Heart right ventricle (tissue), 16 donors: ENCODE measurements around the gene GGT7. TPM values are rescaled to one million over a fixed set of nuclear protein-coding genes. Genes with fewer than 3 reads are reported as not detected.
"Not testable (repeated sequence)": the region's sequence is repeated elsewhere in the genome, so short reads cannot be mapped to it uniquely, and the experiment has no call there.

ENCODE experiments used
- ATAC-seq, 8 donors: fragments of 200-7000 bp; cut with Tn5 transposase; one replicate each; pipeline ENCODE4 v1.9.1; 2020; ENCODE audit warnings: mild to moderate bottlenecking in 8 of 8, moderate library complexity in 8 of 8, moderate number of reproducible peaks in 1 of 8
- DNase-seq, 2 donors: peaks; one replicate each; pipeline ENCODE4 v3.0.0-alpha.2; 2020
- H3K27ac ChIP-seq, 10 donors: fragments of 200-600 bp; sonication (generic) in 2 of 10; one replicate each; pipeline versions ENCODE4 v1.5.0 to v1.8.0; 2020 to 2022; ENCODE audit warnings: mild to moderate bottlenecking in 3 of 10
- H3K27me3 ChIP-seq, 7 donors: fragments of 200-600 bp; one replicate each; pipeline ENCODE4 v1.8.0; 2021 to 2022; ENCODE audit warnings: mild to moderate bottlenecking in 2 of 7
- H3K36me3 ChIP-seq, 9 donors: fragments of 200-600 bp; sonication (generic) in 1 of 9; one replicate each; pipeline versions ENCODE4 v1.5.0 to v1.8.0; 2020 to 2022; ENCODE audit warnings: mild to moderate bottlenecking in 2 of 9
- H3K4me1 ChIP-seq, 9 donors: fragments of 200-600 bp; sonication (generic) in 1 of 9; one replicate each; pipeline versions ENCODE4 v1.5.0 to v1.8.0; 2020 to 2022; ENCODE audit warnings: mild to moderate bottlenecking in 4 of 9
- H3K4me3 ChIP-seq, 10 donors: fragments of 200-600 bp; sonication (generic) in 2 of 10; one replicate each; pipeline versions ENCODE4 v1.5.0 to v1.8.0; 2020 to 2022; ENCODE audit warnings: mild to moderate bottlenecking in 7 of 10, moderate library complexity in 2 of 10
- H3K9me3 ChIP-seq, 11 donors: fragments of 200-600 bp in 10 of 11; sonication (generic) in 2 of 11; one replicate each; pipeline versions ENCODE4 v1.5.0 to v1.8.0; 2013 to 2022; ENCODE audit warnings: mild to moderate bottlenecking in 2 of 11, control low read depth in 1 of 11, moderate library complexity in 1 of 11
- WGBS, 2 donors: extraction: QIAGEN DNeasy Blood & Tissue Kit; methylation state at CpG; one replicate each; pipeline ENCODE4 v1.1.7; 2013; ENCODE audit warnings: inconsistent platforms in 1 of 2; 5-methylcytosine and 5-hydroxymethylcytosine counted together
- intact Hi-C, 10 donors: fragments of 100-400 bp; cut with DNase I; formaldehyde crosslinking; loops; one replicate each; pipeline versions ENCODE4 v1.11.1 to v1.14.2; 2022
- polyA plus RNA-seq, 2 donors: library from polyadenylated mRNA; stranded (reverse); fragments of 200-250 nt; gene quantifications; one replicate each; pipeline ENCODE4 v1.2.3, GENCODE V29; 2013
- total RNA-seq, 10 donors: library from RNA; stranded (reverse); fragmentation: NEBNext Ultra II Directional in 3 of 10; extraction: Animal tissue kit (Norgen Biotek cat#: 25700) in 3 of 10; gene quantifications; one replicate each; pipeline versions ENCODE4 v1.2.1 to v1.2.4, GENCODE V29; 2021 to 2023
- TF ChIP-seq, protein P1 (sequence below), 9 donors: fragments of 200-600 bp; sonication (generic) in 2 of 9; IDR thresholded peaks; one replicate each; pipeline versions ENCODE4 v1.5.0 to v1.8.0; 2021 to 2022; ENCODE audit warnings: antibody characterized with exemption in 9 of 9, mild to moderate bottlenecking in 5 of 9, moderate library complexity in 1 of 9
- donor health status: Arrhythmogenic right ventricular cardiomyopathy.
- donor health status: ischemic (EF 13 %, LVEDD 7.1; RV severe dilation, severe dysfunction).
- donor health status: healthy with polysubstance abuse.
- donor health status: DM: no; HTN: yes; CAD: no.
- donor health status: DM: no; HTN: no; CAD: no.
- donor health status: ischemic (EF 25% LVEDD 6.9; RV normal size, moderate dysfunction).
- donor health status: ischemic (EF 25% LVEDD 5.7; RV mildly dilated, moderate dysfunction).
- donor health status: healthy.
- donor health status: DM: yes; HTN: yes; CAD: no.
- donor health status: Ischemic cardiomyopathy.
- donor health status: ischemic (EF 35%, LVEDD 5.7; RV mildly dilated, moderate dysfunction).
- donor health status: nonischemic (EF 11% LVEDD 7.7; RV severe dilation, severe dysfunction).
- donor health status: DM: yes; HTN: yes; CAD: no.
- donor health status: PGD.
- donor health status: ischemic (EF 29% LVEDD 5.4; RV normal size, mild dysfunction).
- donor health status: nonischemic (EF 23%, LVEDD 6.1; RV moderate dilation, normal function).

The GGT7 gene
- total and polyA plus RNA-seq, 12 donors: 8.0 to 45.4 (median 15.0) TPM

DNA sequence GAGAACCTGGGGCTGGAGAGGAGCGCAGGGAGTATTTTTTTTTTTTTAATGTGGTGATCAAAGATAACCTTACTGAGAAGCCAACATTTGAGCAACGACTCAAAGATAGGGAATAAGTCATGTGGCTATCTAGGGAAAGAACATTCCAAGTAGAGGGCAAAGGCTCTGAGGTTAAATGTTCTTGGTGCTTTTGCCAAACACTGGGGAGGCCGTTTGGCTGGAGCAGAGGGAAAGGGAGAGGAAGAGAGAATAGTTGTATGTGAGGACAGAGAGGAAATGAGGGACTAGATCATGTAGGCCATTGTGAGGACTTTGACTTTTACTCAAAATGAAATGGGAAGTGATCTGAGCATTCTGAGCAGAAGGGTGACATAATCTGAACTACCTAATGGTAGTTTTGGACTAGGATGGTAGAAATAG is 31.6 kb upstream of the GGT7 start:
- peak in 1 of 8 donors; percentile 35 for ATAC-seq
- intact Hi-C loops: no loop called here
- 35 to 37% methylated on average over 3 of the region's 3 CpGs for WGBS, 2 donors
- Histone ChIP-seq H3K27ac (peak overlapping the region in 6 of 10 donors; percentile 2 to 67 (median 50)), H3K9me3 (no peaks in the 10 kb centered on the region), H3K4me1 (peaks cover 0 to 62% (median 31%) of the 10 kb centered on the region in 9 donors), H3K4me3 (no peak overlapping the region), H3K36me3 (peaks cover 0 to 11% (median 0%) of the 10 kb centered on the region in 9 donors), H3K27me3 (no peaks in the 10 kb centered on the region)
- TF ChIP-seq, protein P1, sequence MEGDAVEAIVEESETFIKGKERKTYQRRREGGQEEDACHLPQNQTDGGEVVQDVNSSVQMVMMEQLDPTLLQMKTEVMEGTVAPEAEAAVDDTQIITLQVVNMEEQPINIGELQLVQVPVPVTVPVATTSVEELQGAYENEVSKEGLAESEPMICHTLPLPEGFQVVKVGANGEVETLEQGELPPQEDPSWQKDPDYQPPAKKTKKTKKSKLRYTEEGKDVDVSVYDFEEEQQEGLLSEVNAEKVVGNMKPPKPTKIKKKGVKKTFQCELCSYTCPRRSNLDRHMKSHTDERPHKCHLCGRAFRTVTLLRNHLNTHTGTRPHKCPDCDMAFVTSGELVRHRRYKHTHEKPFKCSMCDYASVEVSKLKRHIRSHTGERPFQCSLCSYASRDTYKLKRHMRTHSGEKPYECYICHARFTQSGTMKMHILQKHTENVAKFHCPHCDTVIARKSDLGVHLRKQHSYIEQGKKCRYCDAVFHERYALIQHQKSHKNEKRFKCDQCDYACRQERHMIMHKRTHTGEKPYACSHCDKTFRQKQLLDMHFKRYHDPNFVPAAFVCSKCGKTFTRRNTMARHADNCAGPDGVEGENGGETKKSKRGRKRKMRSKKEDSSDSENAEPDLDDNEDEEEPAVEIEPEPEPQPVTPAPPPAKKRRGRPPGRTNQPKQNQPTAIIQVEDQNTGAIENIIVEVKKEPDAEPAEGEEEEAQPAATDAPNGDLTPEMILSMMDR (IDR thresholded peaks at IDR 0.05): no peak
- no peak for DNase-seq

DNA sequence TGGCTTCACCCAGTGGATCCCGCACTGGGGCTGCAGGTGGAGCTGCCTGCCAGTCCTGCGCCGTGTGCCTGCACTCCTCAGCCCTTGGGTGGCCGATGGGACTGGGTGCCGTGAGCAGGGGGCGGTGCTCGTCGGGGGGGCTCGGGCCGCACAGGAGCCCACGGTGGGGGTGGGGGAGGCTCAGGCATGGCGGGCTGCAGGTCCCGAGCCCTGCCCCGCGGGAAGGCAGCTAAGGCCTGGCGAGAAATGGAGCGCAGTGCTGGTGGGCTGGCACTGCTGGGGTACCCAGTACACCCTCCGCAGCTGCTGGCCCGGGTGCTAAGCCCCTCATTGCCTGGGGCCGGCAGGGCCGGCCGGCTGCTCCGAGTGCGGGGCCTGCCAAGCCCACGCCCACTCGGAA is 26.1 kb upstream of the GGT7 start:
- peak overlapping the region in 1 of 10 donors; percentile 15 for H3K27ac ChIP-seq
- intact Hi-C loops, H3K27me3 ChIP-seq, ATAC-seq, DNase-seq, H3K9me3 ChIP-seq, H3K4me3 ChIP-seq: not testable (repeated sequence)
- peaks cover 0 to 15% (median 0%) of the 10 kb centered on the region in 9 donors for H3K36me3 ChIP-seq
- WGBS, 2 donors: 95 to 96% methylated on average over 23 to 24 of the region's 26 CpGs
- H3K4me1 ChIP-seq: peaks cover 0 to 49% (median 20%) of the 10 kb centered on the region in 9 donors

DNA sequence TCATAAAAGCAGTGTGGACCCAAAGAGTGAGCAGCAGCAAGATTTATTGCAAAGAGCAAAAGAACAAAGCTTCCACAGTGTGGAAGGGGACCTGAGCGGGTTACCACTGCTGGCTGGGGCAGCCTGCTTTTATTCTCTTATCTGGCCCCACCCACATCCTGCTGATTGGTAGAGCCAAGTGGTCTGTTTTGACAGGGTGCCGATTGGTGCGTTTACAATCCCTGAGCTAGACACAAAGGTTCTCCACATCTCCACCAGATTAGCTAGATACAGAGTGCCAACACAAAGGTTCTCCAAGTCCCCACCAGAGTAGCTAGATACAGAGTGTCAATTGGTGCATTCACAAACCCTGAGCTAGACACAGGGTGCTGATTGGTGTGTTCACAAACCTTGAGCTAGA is 25.5 kb upstream of the GGT7 start:
- DNase-seq, H3K27ac ChIP-seq, H3K9me3 ChIP-seq, H3K4me3 ChIP-seq, ATAC-seq, intact Hi-C loops, H3K27me3 ChIP-seq: not testable (repeated sequence)
- H3K36me3 ChIP-seq: peaks cover 0 to 15% (median 0%) of the 10 kb centered on the region in 9 donors
- WGBS, 2 donors: 66 to 68% methylated on average over 2 to 3 of the region's 3 CpGs
- peaks cover 0 to 45% (median 20%) of the 10 kb centered on the region in 9 donors for H3K4me1 ChIP-seq

DNA sequence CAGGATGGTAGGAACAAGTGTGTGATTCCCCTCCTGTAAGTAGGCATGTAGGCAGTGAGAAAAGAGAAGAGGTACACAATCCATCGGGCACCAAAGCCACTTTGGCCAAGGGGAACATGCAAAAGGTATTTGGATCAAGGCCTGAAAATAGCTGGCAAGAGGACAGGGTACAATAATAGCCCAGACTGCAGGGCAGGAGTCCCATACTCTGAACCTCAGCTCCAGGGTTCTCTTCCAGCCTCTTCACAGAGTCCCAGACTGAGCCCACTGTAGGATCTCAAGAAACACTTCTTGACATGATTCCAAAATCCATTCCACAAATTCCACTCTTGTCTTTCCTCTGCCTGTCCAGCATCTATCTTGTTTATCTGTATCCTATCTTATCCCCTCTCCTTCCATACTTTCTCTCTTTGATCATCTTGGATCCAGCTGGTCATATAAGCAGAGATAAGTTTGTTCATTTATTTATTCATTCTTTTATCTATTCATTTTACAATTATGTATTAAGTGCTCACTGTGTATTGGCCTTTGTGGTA is 23.5 kb upstream of the GGT7 start:
- Histone ChIP-seq H3K4me3 (no peak overlapping the region), H3K9me3 (no peaks in the 10 kb centered on the region), H3K27me3 (no peaks in the 10 kb centered on the region), H3K27ac (peak overlapping the region in 8 of 10 donors; percentile 12 to 65 (median 51)), H3K36me3 (peaks cover 0 to 10% (median 0%) of the 10 kb centered on the region in 9 donors), H3K4me1 (peaks cover 0 to 54% (median 20%) of the 10 kb centered on the region in 9 donors)
- WGBS, 2 donors: 35 to 54% methylated on average over 1 of the region's 1 CpG
- intact Hi-C loops: no loop called here
- TF ChIP-seq, protein P1 (IDR thresholded peaks at IDR 0.05): no peak
- peak; percentile 83 to 95 (median 90) for ATAC-seq
- peak in 1 of 2 donors; percentile 67 for DNase-seq

DNA sequence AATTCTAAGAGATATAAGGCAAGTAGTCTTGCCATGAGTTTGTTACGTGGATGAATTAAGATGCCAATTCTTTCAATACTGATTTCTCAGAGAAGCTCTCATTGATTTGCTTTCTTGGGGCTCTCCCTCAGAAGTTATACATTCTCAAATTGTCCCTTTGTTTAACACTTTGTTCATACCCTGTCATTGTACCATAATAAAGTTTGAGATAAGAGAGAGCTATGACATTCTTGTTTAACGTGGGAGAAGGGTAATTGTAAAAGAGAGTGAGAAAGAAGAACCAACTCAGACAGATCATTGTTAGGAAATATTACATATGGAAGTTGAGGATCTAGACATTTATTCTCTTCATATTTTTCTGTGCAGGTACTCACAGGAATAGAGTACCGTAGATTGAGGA is 22.8 kb upstream of the GGT7 start:
- DNase-seq (no peak), ATAC-seq (no peak)
- Histone ChIP-seq H3K4me3 (no peak overlapping the region), H3K4me1 (peaks cover 0 to 58% (median 20%) of the 10 kb centered on the region in 9 donors), H3K36me3 (peaks cover 0 to 5% (median 0%) of the 10 kb centered on the region in 9 donors), H3K9me3 (no peaks in the 10 kb centered on the region), H3K27me3 (no peaks in the 10 kb centered on the region), H3K27ac (peak overlapping the region in 7 of 10 donors; percentile 12 to 57 (median 40))
- 50 to 66% methylated on average over 3 of the region's 3 CpGs for WGBS, 2 donors
- TF ChIP-seq, protein P1 (IDR thresholded peaks at IDR 0.05): no peak
- intact Hi-C loops: no loop called here
